ENCODE results near the gene ABCG4. TPM values are rescaled to one million over a fixed set of nuclear protein-coding genes. Genes with fewer than 3 reads are reported as not detected.
A peak's percentile ranks its signal among the peaks of the same experiment; 100 is the strongest.
"Not testable (repeated sequence)": the region's sequence is repeated elsewhere in the genome, so short reads cannot be mapped to it uniquely, and the experiment has no call there.

ABCG4 gene
- total and polyA plus RNA-seq, 12 donors: 0.08 to 1.1 (median 0.29) TPM; not detected in 1

- 79 to 87% (median 84%) methylated on average over 6 of the region's 6 CpGs for WGBS, 4 donors
- intact Hi-C loops (cut with DNase I): loop anchor here in 1 of 2 donors (10.0 kb wide), 1 partner anchor 54 kb away; the partner anchor contains the start of gene ABCG4
- no peak overlapping the region for H3K4me3 ChIP-seq
Measured at GRCh38 chr11:119198925-119199324, 50.1 kb downstream of the ABCG4 start.

DNA sequence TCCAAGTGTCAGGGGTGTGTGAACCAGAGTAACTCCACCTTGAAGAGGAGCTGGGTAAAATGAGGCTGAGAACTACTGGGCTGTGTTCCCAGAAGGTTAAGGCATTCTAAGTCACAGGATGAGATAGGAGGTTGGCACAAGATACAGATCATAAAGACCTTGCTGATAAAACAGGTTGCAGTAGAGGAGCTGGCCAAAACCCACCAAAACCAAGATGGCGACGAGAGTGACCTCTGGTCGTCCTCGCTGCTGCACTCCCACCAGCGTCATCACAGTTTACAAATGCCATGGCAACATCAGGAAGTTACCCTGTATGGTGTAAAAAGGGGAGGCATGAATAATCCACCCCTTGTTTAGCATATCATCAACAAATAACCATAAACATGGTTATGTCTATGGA is 52.4 kb downstream of the ABCG4 start:
- not testable (repeated sequence) for H3K4me3 ChIP-seq; H3K27me3 ChIP-seq; H3K36me3 ChIP-seq (replicated peaks in 1 of 2); H3K9me3 ChIP-seq (replicated peaks in 1 of 3); H3K27ac ChIP-seq
- peak in 6 of 7 donors; percentile 38 to 80 (median 67) for DNase-seq
- peaks cover 7 to 11% of the 10 kb centered on the region in 2 donors for H3K4me1 ChIP-seq (replicated peaks in 1 of 2)
- 36 to 66% (median 52%) methylated on average over 5 of the region's 5 CpGs for WGBS, 4 donors
- intact Hi-C loops (cut with DNase I): loop anchor here (5.0 to 10.0 kb wide), 2 partner anchors 121 to 134 kb away; partner anchors contain the start of gene RNF26 (in 1 of the 2)

More at GRCh38 chr11:119198925-119199324, 50.1 kb downstream of the ABCG4 start:
- Histone ChIP-seq H3K36me3 (replicated peaks in 1 of 2) (no peaks in the 10 kb centered on the region), H3K27me3 (no peaks in the 10 kb centered on the region), H3K4me1 (replicated peaks in 1 of 2) (no peaks in the 10 kb centered on the region), H3K27ac (no peak overlapping the region), H3K9me3 (replicated peaks in 1 of 3) (no peaks in the 10 kb centered on the region)
- no peak for TF ChIP-seq POLR2A (IDR thresholded peaks at IDR 0.05)
- TF ChIP-seq, protein P1, sequence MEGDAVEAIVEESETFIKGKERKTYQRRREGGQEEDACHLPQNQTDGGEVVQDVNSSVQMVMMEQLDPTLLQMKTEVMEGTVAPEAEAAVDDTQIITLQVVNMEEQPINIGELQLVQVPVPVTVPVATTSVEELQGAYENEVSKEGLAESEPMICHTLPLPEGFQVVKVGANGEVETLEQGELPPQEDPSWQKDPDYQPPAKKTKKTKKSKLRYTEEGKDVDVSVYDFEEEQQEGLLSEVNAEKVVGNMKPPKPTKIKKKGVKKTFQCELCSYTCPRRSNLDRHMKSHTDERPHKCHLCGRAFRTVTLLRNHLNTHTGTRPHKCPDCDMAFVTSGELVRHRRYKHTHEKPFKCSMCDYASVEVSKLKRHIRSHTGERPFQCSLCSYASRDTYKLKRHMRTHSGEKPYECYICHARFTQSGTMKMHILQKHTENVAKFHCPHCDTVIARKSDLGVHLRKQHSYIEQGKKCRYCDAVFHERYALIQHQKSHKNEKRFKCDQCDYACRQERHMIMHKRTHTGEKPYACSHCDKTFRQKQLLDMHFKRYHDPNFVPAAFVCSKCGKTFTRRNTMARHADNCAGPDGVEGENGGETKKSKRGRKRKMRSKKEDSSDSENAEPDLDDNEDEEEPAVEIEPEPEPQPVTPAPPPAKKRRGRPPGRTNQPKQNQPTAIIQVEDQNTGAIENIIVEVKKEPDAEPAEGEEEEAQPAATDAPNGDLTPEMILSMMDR (IDR thresholded peaks at IDR 0.05): no peak
- DNase-seq: peak in 1 of 7 donors; percentile 9

DNA sequence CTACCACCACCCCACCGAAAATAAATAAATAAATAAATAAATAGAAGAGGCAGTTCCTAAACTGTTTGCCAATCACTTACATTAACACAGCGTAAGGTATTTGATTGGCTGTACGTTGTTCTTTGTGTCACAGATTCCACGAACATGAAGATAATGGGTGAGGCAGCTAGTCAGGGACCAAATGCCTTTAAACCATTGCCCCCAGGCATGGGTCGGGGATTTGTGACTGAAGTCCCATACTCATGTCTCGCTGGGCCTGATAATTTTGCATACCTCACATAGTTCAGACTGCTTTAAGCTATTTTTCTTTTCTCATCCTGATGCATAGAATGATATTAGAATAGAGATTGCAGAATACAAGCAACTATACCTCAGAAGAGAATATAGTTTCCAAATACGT is 53.7 kb downstream of the ABCG4 start:
- no peak overlapping the region for H3K4me3 ChIP-seq
- intact Hi-C loops (cut with DNase I): loop anchor here (5.0 to 10.0 kb wide), 2 partner anchors 120 to 132 kb away; partner anchors contain the start of gene RNF26 (in 1 of the 2)
- no peaks in the 10 kb centered on the region for H3K9me3 ChIP-seq (replicated peaks in 1 of 3)
- no peaks in the 10 kb centered on the region for H3K27me3 ChIP-seq
- 82 to 92% (median 89%) methylated on average over 7 of the region's 7 CpGs for WGBS, 4 donors
- H3K4me1 ChIP-seq (replicated peaks in 1 of 2): peaks cover 7 to 18% of the 10 kb centered on the region in 2 donors
- H3K27ac ChIP-seq: no peak overlapping the region
- no peak for TF ChIP-seq POLR2A (IDR thresholded peaks at IDR 0.05)
- TF ChIP-seq, protein P1 (IDR thresholded peaks at IDR 0.05): no peak
- no peak for DNase-seq
- H3K36me3 ChIP-seq (replicated peaks in 1 of 2): no peaks in the 10 kb centered on the region

DNA sequence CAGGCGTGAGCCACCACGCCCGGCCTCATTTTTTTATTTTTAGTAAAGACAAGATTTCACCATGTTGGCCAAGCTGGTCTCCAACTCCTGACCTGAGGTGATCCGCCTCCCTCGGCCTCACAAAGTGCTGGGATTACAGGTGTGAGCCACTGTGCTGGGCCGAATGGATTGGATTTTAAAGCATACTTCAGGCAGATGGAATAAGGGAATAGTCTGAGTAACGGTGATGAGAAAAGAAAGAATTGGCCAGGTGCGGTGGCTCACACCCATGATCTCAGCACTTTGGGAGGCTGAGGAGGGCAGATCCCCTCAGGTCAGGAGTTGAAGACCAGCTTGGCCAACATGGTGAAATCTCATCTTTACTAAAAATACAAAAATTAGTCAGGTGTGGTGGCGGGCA is 55.2 kb downstream of the ABCG4 start:
- peaks cover 7 to 33% of the 10 kb centered on the region in 2 donors for H3K4me1 ChIP-seq (replicated peaks in 1 of 2)
- no peak overlapping the region for H3K4me3 ChIP-seq
- intact Hi-C loops (cut with DNase I): loop anchor here (5.0 to 10.0 kb wide), 2 partner anchors 118 to 131 kb away; partner anchors contain the start of gene RNF26 (in 1 of the 2)
- no peaks in the 10 kb centered on the region for H3K36me3 ChIP-seq (replicated peaks in 1 of 2)
- no peak for TF ChIP-seq POLR2A (IDR thresholded peaks at IDR 0.05)
- TF ChIP-seq, protein P1 (IDR thresholded peaks at IDR 0.05): no peak
- no peaks in the 10 kb centered on the region for H3K27me3 ChIP-seq
- 92 to 97% (median 94%) methylated on average over 9 of the region's 9 CpGs for WGBS, 4 donors
- no peak overlapping the region for H3K27ac ChIP-seq
- no peaks in the 10 kb centered on the region for H3K9me3 ChIP-seq (replicated peaks in 1 of 3)
- DNase-seq: no peak

DNA sequence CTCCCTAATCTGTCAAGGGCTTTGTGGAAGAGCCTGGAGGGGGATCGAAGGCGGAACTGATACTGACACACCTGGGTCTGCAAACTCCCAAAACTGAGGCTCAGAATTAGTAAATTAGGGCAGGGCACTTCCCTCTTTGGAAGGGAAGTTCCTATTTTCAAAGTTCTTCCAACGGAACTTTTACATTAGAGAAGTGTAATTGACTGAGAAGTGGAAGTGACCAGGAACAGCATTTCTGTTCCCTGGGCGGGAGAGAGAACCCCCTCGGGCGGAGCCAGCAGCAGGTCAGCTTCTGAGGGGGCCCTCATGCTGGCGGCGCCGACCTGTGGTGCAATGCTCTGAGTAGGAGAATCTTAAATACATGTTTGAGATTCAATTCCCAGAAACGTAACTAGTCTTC is 56.2 kb downstream of the ABCG4 start:
- Histone ChIP-seq H3K4me3 (peak overlapping the region in 1 of 4 donors; percentile 82), H3K27me3 (no peaks in the 10 kb centered on the region), H3K4me1 (replicated peaks in 1 of 2) (peaks cover 7 to 33% of the 10 kb centered on the region in 2 donors), H3K9me3 (replicated peaks in 1 of 3) (no peaks in the 10 kb centered on the region), H3K36me3 (replicated peaks in 1 of 2) (no peaks in the 10 kb centered on the region), H3K27ac (peak overlapping the region in 4 of 5 donors; percentile 11 to 92 (median 89))
- intact Hi-C loops (cut with DNase I): loop anchor here in 1 of 2 donors (10.0 kb wide), 1 partner anchor 130 kb away; the partner anchor contains the start of gene RNF26
- WGBS, 4 donors: 42 to 59% (median 52%) methylated on average over 10 of the region's 10 CpGs
- TF ChIP-seq POLR2A (IDR thresholded peaks at IDR 0.05): no peak
- TF ChIP-seq, protein P1 (IDR thresholded peaks at IDR 0.05): no peak
- DNase-seq: peak in 2 of 7 donors; percentile 24 to 38

Data from adrenal gland (tissue), 12 donors.